ENCODE measurements around the gene ITGB3.

- TF ChIP-seq CTCF (IDR thresholded peaks at IDR 0.05; ENCODE audit: borderline replicate concordance, extremely low read depth, low read length, poor library complexity, severe bottlenecking) (no peak), EZH2 (IDR thresholded peaks at IDR 0.05; ENCODE audit: borderline replicate concordance, low read depth, low read length, severe bottlenecking) (no peak)
These were observed 846 bp downstream of the ITGB3 start for GRCh38 chr17:47254403-47254943.
